OCI-LY7 (cell line): ENCODE measurements around the gene ZNF474. TPM values are rescaled to one million over a fixed set of nuclear protein-coding genes. Genes with fewer than 3 reads are reported as not detected.

Experiments used
- BruUV-seq: library from RNA; stranded (reverse); fragments of 400-500 nt; replicated peaks from 2 replicates; lab custom pipeline; 2021; lab: Mats Ljungman, UMichigan
- CTCF ChIA-PET: fragments of 300-600 bp; sonication (Branson Sonifier 250); formaldehyde crosslinking; loops from one replicate; lab custom pipeline; 2022; ENCODE audit warnings: antibody characterized with exemption; ENCODE audit not compliant: unreplicated experiment; lab: Charles Lee
- POLR2A ChIA-PET: fragments of 300-600 bp; sonication (Branson Sonifier 250); formaldehyde crosslinking; loops from one replicate; lab custom pipeline; 2022; ENCODE audit warnings: antibody characterized with exemption; lab: Charles Lee
- DNase-seq: peaks from one replicate; pipeline ENCODE4 v3.0.0-alpha.2; 2015; ENCODE audit warnings: low spot score
- H2AFZ ChIP-seq: fragments of 200-600 bp; sonication (generic), shearing (Covaris generic); 2 replicates; pipeline ENCODE4 v1.6.1; 2014; ENCODE audit warnings: mild to moderate bottlenecking, antibody characterized with exemption, low read length, moderate library complexity
- H3K27ac ChIP-seq: fragments of 200-600 bp; sonication (generic); 2 replicates; pipeline ENCODE4 v1.5.1; 2014; ENCODE audit warnings: mixed run types, low read depth, mild to moderate bottlenecking, moderate library complexity, low read length, inconsistent platforms; ENCODE audit not compliant: poor library complexity, severe bottlenecking
- H3K36me3 ChIP-seq: fragments of 200-600 bp; sonication (generic); 2 replicates; pipeline ENCODE4 v1.6.1; 2014; ENCODE audit warnings: mild to moderate bottlenecking, antibody characterized with exemption, low read length, moderate library complexity, mixed read lengths; ENCODE audit not compliant: insufficient read depth
- H3K4me1 ChIP-seq: fragments of 200-600 bp; sonication (generic); 2 replicates; pipeline ENCODE4 v1.5.1; 2014; ENCODE audit warnings: mild to moderate bottlenecking, low read length; ENCODE audit not compliant: insufficient read depth, poor library complexity, severe bottlenecking
- H3K4me2 ChIP-seq: fragments of 200-600 bp; sonication (generic); 2 replicates; pipeline ENCODE4 v1.6.1; 2014; ENCODE audit warnings: mild to moderate bottlenecking, low read length
- H3K4me3 ChIP-seq: fragments of 200-600 bp; sonication (generic); 2 replicates; pipeline ENCODE4 v1.5.1; 2014; ENCODE audit warnings: mild to moderate bottlenecking, low read depth, low read length; ENCODE audit not compliant: poor library complexity, severe bottlenecking
- H3K79me2 ChIP-seq: fragments of 200-600 bp; sonication (generic); 2 replicates; pipeline ENCODE4 v1.6.1; 2016; ENCODE audit warnings: low read depth, mild to moderate bottlenecking, low read length, moderate library complexity, mixed read lengths; ENCODE audit not compliant: insufficient read depth
- H3K9me2 ChIP-seq: fragments of 200-600 bp; sonication (generic); 2 replicates; pipeline ENCODE4 v1.6.1; 2016; ENCODE audit warnings: mild to moderate bottlenecking, low read length, mixed read lengths; ENCODE audit not compliant: insufficient read depth
- H3K9me3 ChIP-seq: fragments of 200-600 bp; sonication (generic); 2 replicates; pipeline ENCODE4 v1.6.1; 2014; ENCODE audit warnings: mild to moderate bottlenecking, mixed run types, low read length, mixed read lengths
- H4K20me1 ChIP-seq: fragments of 200-600 bp; sonication (generic); 2 replicates; pipeline ENCODE4 v1.6.1; 2014; ENCODE audit warnings: mild to moderate bottlenecking, antibody characterized with exemption, low read length, moderate library complexity, mixed read lengths; ENCODE audit not compliant: insufficient read depth
- CTCF ChIP-seq: fragments of 200-600 bp; sonication (generic); conservative IDR thresholded peaks from 2 replicates; pipeline ENCODE4 v1.5.1; 2014; ENCODE audit warnings: mild to moderate bottlenecking, antibody characterized with exemption, low read length, moderate library complexity, mixed read lengths
- EZH2phosphoT487 ChIP-seq: fragments of 200-600 bp; sonication (generic); IDR thresholded peaks from 2 replicates; pipeline ENCODE4 v1.6.1; 2018; ENCODE audit warnings: low read depth, borderline replicate concordance, mild to moderate bottlenecking, mixed run types, antibody characterized with exemption, low read length, moderate library complexity, mixed read lengths
- intact Hi-C: fragments of 100-400 bp; cut with micrococcal nuclease; formaldehyde crosslinking; loops from one replicate; pipeline ENCODE4 v1.10.0; 2022; ENCODE audit not compliant: unreplicated experiment
- total RNA-seq, 2 experiments: library from RNA; depleted of rRNA in 1 of 2; stranded (reverse); fragments of >200 nt in 1 of 2; shearing (Covaris generic) in 1 of 2; gene quantifications; 2 replicates each; pipeline ENCODE4 v1.2.3, GENCODE V29; 2014 to 2022

The ZNF474 gene
- total RNA-seq, 2 experiments from 2014 or later: not detected

GRCh38 chr5:122154491-122154890 is 25.1 kb downstream of the ZNF474 start:
- Histone ChIP-seq H3K4me3 (no peak overlapping the region), H3K79me2 (no peaks in the 10 kb centered on the region), H4K20me1 (no peaks in the 10 kb centered on the region), H3K4me2 (no peak overlapping the region), H3K4me1 (no peaks in the 10 kb centered on the region), H3K9me2 (no peaks in the 10 kb centered on the region), H3K27ac (no peak overlapping the region), H3K9me3 (no peaks in the 10 kb centered on the region), H3K36me3 (no peaks in the 10 kb centered on the region), H2AFZ (no peak overlapping the region)
- ChIA-PET POLR2A (interaction anchor here (0.6 to 0.8 kb wide), 4 partner anchors 10 to 1021 kb away, joined by 3 to 4 read pairs (median 3); no protein-coding TSS in a partner anchor), CTCF (no interaction called here)
- DNase-seq: no peak
- intact Hi-C loops: no loop called here
- no peak for TF ChIP-seq EZH2phosphoT487
- no peak for TF ChIP-seq CTCF
- BruUV-seq: no TSS peak

- no peak for DNase-seq
- Histone ChIP-seq H3K4me1 (no peaks in the 10 kb centered on the region), H3K9me2 (no peaks in the 10 kb centered on the region), H3K4me3 (no peak overlapping the region), H2AFZ (no peak overlapping the region), H3K36me3 (no peaks in the 10 kb centered on the region), H3K9me3 (no peaks in the 10 kb centered on the region), H3K79me2 (no peaks in the 10 kb centered on the region), H3K27ac (no peak overlapping the region), H4K20me1 (no peaks in the 10 kb centered on the region), H3K4me2 (no peak overlapping the region)
- no TSS peak for BruUV-seq
- TF ChIP-seq EZH2phosphoT487 (no peak), CTCF (no peak)
- ChIA-PET POLR2A (interaction anchor here (0.6 kb wide), 3 partner anchors 92 to 1021 kb away, joined by 3 to 4 read pairs (median 3); no protein-coding TSS in a partner anchor), CTCF (no interaction called here)
- intact Hi-C loops: no loop called here
Observed at GRCh38 chr5:122154910-122155309, 25.6 kb downstream of the ZNF474 start.

- H2AFZ ChIP-seq: no peak overlapping the region
- no peak for DNase-seq
- H3K4me1 ChIP-seq: no peaks in the 10 kb centered on the region
- POLR2A ChIA-PET: no interaction called here
- H4K20me1 ChIP-seq: no peaks in the 10 kb centered on the region
- no TSS peak for BruUV-seq
- CTCF ChIA-PET: no interaction called here
- H3K9me3 ChIP-seq: no peaks in the 10 kb centered on the region
- intact Hi-C loops: no loop called here
- H3K79me2 ChIP-seq: no peaks in the 10 kb centered on the region
- H3K36me3 ChIP-seq: no peaks in the 10 kb centered on the region
- TF ChIP-seq EZH2phosphoT487 (no peak), CTCF (no peak)
- H3K9me2 ChIP-seq: no peaks in the 10 kb centered on the region
- H3K4me3 ChIP-seq: no peak overlapping the region
- H3K4me2 ChIP-seq: no peak overlapping the region
- H3K27ac ChIP-seq: no peak overlapping the region
Observed at GRCh38 chr5:122155546-122155945, 26.2 kb downstream of the ZNF474 start.
